ENCODE data around the gene R3HDM4.

DNA sequence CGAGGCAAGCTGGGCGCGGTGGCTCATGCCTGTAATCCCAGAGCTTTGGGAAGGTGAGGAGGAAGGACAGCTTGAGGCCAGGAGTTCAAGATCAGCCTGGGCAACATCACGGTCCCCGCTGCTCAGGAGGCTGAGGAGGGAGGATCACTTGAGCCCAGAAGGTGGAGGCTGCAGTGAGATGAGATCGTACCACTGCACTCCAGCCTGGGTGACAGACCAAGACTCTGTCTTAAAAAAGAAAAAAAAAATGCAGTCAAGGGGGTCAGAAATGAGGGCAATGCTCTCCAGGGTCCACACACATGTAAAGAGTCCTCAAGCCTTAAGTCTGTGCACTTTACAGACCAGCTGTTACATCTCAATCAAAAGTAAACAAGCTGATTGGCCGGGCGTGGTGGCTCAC is 8.5 kb downstream of the R3HDM4 start:
- TF ChIP-seq POLR2A (IDR thresholded peaks at IDR 0.05; ENCODE audit: low read length) (no peak), RFX5 (IDR thresholded peaks at IDR 0.05) (no peak), CHD2 (IDR thresholded peaks at IDR 0.05; ENCODE audit: low read length, partially characterized antibody) (no peak), ESRRA (IDR thresholded peaks at IDR 0.05; ENCODE audit: borderline replicate concordance, low read length) (no peak), SMC3 (IDR thresholded peaks at IDR 0.05) (no peak), MAFK (IDR thresholded peaks at IDR 0.05; ENCODE audit: partially characterized antibody) (no peak), EP300 (IDR thresholded peaks at IDR 0.05) (no peak), PHF8 (IDR thresholded peaks at IDR 0.05; ENCODE audit: borderline replicate concordance, low read depth) (no peak), RAD21 (conservative IDR thresholded peaks at IDR 0.05 in 1 of 2, IDR thresholded peaks at IDR 0.05 in 1 of 2) (no peak)
- TF ChIP-seq, protein P1, sequence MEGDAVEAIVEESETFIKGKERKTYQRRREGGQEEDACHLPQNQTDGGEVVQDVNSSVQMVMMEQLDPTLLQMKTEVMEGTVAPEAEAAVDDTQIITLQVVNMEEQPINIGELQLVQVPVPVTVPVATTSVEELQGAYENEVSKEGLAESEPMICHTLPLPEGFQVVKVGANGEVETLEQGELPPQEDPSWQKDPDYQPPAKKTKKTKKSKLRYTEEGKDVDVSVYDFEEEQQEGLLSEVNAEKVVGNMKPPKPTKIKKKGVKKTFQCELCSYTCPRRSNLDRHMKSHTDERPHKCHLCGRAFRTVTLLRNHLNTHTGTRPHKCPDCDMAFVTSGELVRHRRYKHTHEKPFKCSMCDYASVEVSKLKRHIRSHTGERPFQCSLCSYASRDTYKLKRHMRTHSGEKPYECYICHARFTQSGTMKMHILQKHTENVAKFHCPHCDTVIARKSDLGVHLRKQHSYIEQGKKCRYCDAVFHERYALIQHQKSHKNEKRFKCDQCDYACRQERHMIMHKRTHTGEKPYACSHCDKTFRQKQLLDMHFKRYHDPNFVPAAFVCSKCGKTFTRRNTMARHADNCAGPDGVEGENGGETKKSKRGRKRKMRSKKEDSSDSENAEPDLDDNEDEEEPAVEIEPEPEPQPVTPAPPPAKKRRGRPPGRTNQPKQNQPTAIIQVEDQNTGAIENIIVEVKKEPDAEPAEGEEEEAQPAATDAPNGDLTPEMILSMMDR (IDR thresholded peaks at IDR 0.05) = no peak
- TF ChIP-seq, protein P2, sequence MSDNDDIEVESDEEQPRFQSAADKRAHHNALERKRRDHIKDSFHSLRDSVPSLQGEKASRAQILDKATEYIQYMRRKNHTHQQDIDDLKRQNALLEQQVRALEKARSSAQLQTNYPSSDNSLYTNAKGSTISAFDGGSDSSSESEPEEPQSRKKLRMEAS (IDR thresholded peaks at IDR 0.05) = no peak
- TF ChIP-seq, protein P3, sequence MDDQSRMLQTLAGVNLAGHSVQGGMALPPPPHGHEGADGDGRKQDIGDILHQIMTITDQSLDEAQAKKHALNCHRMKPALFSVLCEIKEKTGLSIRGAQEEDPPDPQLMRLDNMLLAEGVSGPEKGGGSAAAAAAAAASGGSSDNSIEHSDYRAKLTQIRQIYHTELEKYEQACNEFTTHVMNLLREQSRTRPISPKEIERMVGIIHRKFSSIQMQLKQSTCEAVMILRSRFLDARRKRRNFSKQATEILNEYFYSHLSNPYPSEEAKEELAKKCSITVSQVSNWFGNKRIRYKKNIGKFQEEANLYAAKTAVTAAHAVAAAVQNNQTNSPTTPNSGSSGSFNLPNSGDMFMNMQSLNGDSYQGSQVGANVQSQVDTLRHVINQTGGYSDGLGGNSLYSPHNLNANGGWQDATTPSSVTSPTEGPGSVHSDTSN (IDR thresholded peaks at IDR 0.05) = no peak
- TF ChIP-seq, protein P4, sequence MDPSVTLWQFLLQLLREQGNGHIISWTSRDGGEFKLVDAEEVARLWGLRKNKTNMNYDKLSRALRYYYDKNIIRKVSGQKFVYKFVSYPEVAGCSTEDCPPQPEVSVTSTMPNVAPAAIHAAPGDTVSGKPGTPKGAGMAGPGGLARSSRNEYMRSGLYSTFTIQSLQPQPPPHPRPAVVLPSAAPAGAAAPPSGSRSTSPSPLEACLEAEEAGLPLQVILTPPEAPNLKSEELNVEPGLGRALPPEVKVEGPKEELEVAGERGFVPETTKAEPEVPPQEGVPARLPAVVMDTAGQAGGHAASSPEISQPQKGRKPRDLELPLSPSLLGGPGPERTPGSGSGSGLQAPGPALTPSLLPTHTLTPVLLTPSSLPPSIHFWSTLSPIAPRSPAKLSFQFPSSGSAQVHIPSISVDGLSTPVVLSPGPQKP (IDR thresholded peaks at IDR 0.05; ENCODE audit: low read depth, low read length) = no peak
- TF ChIP-seq, protein P5, sequence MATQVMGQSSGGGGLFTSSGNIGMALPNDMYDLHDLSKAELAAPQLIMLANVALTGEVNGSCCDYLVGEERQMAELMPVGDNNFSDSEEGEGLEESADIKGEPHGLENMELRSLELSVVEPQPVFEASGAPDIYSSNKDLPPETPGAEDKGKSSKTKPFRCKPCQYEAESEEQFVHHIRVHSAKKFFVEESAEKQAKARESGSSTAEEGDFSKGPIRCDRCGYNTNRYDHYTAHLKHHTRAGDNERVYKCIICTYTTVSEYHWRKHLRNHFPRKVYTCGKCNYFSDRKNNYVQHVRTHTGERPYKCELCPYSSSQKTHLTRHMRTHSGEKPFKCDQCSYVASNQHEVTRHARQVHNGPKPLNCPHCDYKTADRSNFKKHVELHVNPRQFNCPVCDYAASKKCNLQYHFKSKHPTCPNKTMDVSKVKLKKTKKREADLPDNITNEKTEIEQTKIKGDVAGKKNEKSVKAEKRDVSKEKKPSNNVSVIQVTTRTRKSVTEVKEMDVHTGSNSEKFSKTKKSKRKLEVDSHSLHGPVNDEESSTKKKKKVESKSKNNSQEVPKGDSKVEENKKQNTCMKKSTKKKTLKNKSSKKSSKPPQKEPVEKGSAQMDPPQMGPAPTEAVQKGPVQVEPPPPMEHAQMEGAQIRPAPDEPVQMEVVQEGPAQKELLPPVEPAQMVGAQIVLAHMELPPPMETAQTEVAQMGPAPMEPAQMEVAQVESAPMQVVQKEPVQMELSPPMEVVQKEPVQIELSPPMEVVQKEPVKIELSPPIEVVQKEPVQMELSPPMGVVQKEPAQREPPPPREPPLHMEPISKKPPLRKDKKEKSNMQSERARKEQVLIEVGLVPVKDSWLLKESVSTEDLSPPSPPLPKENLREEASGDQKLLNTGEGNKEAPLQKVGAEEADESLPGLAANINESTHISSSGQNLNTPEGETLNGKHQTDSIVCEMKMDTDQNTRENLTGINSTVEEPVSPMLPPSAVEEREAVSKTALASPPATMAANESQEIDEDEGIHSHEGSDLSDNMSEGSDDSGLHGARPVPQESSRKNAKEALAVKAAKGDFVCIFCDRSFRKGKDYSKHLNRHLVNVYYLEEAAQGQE (IDR thresholded peaks at IDR 0.05) = no peak

Measured in A549 (cell line).